ENCODE results near the gene EFS. TPM values are rescaled to one million over a fixed set of nuclear protein-coding genes. Genes with fewer than 3 reads are reported as not detected.

EFS gene
- total RNA-seq, 2 experiments from 2014 or later: not detected

GRCh38 chr14:23316300-23316699, 48.7 kb downstream of the EFS start:
- no peak overlapping the region for H3K4me3 ChIP-seq (ENCODE audit: low read depth, low read length, poor library complexity, severe bottlenecking)
- H3K4me2 ChIP-seq (ENCODE audit: low read length): no peak overlapping the region
- BruUV-seq (replicated peaks): no TSS peak
- H3K36me3 ChIP-seq (ENCODE audit: insufficient read depth, low read length): no peaks in the 10 kb centered on the region
- ChIA-PET POLR2A (interaction anchor here (0.6 to 0.7 kb wide), 2 partner anchors 13 to 242 kb away, joined by 3 to 9 read pairs; no protein-coding TSS in a partner anchor), CTCF (ENCODE audit: unreplicated experiment) (no interaction called here)
- intact Hi-C loops (cut with micrococcal nuclease; ENCODE audit: unreplicated experiment): no loop called here
- no peaks in the 10 kb centered on the region for H4K20me1 ChIP-seq (ENCODE audit: insufficient read depth, low read length)
- no peak for DNase-seq (ENCODE audit: low spot score)
- H3K79me2 ChIP-seq (ENCODE audit: insufficient read depth, low read depth, low read length): no peaks in the 10 kb centered on the region; the same call in 1 of the 2 replicates
- H3K4me1 ChIP-seq (ENCODE audit: insufficient read depth, low read length, poor library complexity, severe bottlenecking): peaks cover 12% of the 10 kb centered on the region
- TF ChIP-seq EZH2phosphoT487 (IDR thresholded peaks at IDR 0.05; ENCODE audit: borderline replicate concordance, low read depth, low read length) (no peak), CTCF (conservative IDR thresholded peaks at IDR 0.05; ENCODE audit: low read length) (no peak)
- no peaks in the 10 kb centered on the region for H3K9me3 ChIP-seq (ENCODE audit: low read length)
- H2AFZ ChIP-seq (ENCODE audit: low read length): no peak overlapping the region
- H3K9me2 ChIP-seq (ENCODE audit: insufficient read depth, low read length): no peaks in the 10 kb centered on the region
- H3K27ac ChIP-seq (ENCODE audit: low read depth, low read length, poor library complexity, severe bottlenecking): no peak overlapping the region

GRCh38 chr14:23310546-23310945, 54.4 kb downstream of the EFS start:
- TF ChIP-seq CTCF (conservative IDR thresholded peaks at IDR 0.05; ENCODE audit: low read length) (no peak), EZH2phosphoT487 (IDR thresholded peaks at IDR 0.05; ENCODE audit: borderline replicate concordance, low read depth, low read length) (no peak)
- no TSS peak for BruUV-seq (replicated peaks)
- no peak for DNase-seq (ENCODE audit: low spot score)
- Histone ChIP-seq H3K4me3 (ENCODE audit: low read depth, low read length, poor library complexity, severe bottlenecking) (no peak overlapping the region), H2AFZ (ENCODE audit: low read length) (no peak overlapping the region), H3K4me2 (ENCODE audit: low read length) (no peak overlapping the region), H3K79me2 (ENCODE audit: insufficient read depth, low read depth, low read length) (no peaks in the 10 kb centered on the region; the same call in 1 of the 2 replicates), H3K36me3 (ENCODE audit: insufficient read depth, low read length) (no peaks in the 10 kb centered on the region; the same call in 1 of the 2 replicates), H3K9me2 (ENCODE audit: insufficient read depth, low read length) (no peaks in the 10 kb centered on the region), H4K20me1 (ENCODE audit: insufficient read depth, low read length) (no peaks in the 10 kb centered on the region), H3K27ac (ENCODE audit: low read depth, low read length, poor library complexity, severe bottlenecking) (no peak overlapping the region), H3K9me3 (ENCODE audit: low read length) (no peaks in the 10 kb centered on the region), H3K4me1 (ENCODE audit: insufficient read depth, low read length, poor library complexity, severe bottlenecking) (peaks cover 19% of the 10 kb centered on the region)
- intact Hi-C loops (cut with micrococcal nuclease; ENCODE audit: unreplicated experiment): no loop called here
- POLR2A ChIA-PET: interaction anchor here (0.6 to 2.4 kb wide), 5 partner anchors 9 to 70 kb away, joined by 4 to 10 read pairs (median 4); partner anchors contain the start of genes PABPN1 and PPP1R3E
- CTCF ChIA-PET (ENCODE audit: unreplicated experiment): interaction anchor here (1.0 kb wide), 1 partner anchor 11 kb away, joined by 4 read pairs; the partner anchor contains the start of gene PABPN1

GRCh38 chr14:23308721-23309445, 56.1 kb downstream of the EFS start:
- Histone ChIP-seq H3K36me3 (ENCODE audit: insufficient read depth, low read length) (no peaks in the 10 kb centered on the region; the same call in 1 of the 2 replicates), H3K79me2 (ENCODE audit: insufficient read depth, low read depth, low read length) (no peaks in the 10 kb centered on the region; the same call in 1 of the 2 replicates), H3K9me3 (ENCODE audit: low read length) (no peaks in the 10 kb centered on the region), H3K4me1 (ENCODE audit: insufficient read depth, low read length, poor library complexity, severe bottlenecking) (peaks cover 28% of the 10 kb centered on the region), H3K27ac (ENCODE audit: low read depth, low read length, poor library complexity, severe bottlenecking) (no peak overlapping the region), H3K4me2 (ENCODE audit: low read length) (no peak overlapping the region), H4K20me1 (ENCODE audit: insufficient read depth, low read length) (no peaks in the 10 kb centered on the region), H2AFZ (ENCODE audit: low read length) (no peak overlapping the region), H3K4me3 (ENCODE audit: low read depth, low read length, poor library complexity, severe bottlenecking) (no peak overlapping the region), H3K9me2 (ENCODE audit: insufficient read depth, low read length) (no peaks in the 10 kb centered on the region)
- ChIA-PET CTCF (ENCODE audit: unreplicated experiment) (no interaction called here), POLR2A (interaction anchor here (9.4 kb wide), 1 partner anchor 12 kb away, joined by 122 read pairs; the partner anchor contains the start of gene PABPN1)
- TF ChIP-seq EZH2phosphoT487 (IDR thresholded peaks at IDR 0.05; ENCODE audit: borderline replicate concordance, low read depth, low read length) (no peak), CTCF (conservative IDR thresholded peaks at IDR 0.05; ENCODE audit: low read length) (no peak)
- no TSS peak for BruUV-seq (replicated peaks)
- DNase-seq (ENCODE audit: low spot score): no peak
- intact Hi-C loops (cut with micrococcal nuclease; ENCODE audit: unreplicated experiment): loop anchor here (10.0 kb wide), 1 partner anchor 836 kb away; the partner anchor contains the start of genes EMC9, PSME2 and RNF31

Measured in OCI-LY7 (cell line).